NCI-H1436 (cell line): ENCODE measurements around the gene RIMBP2.

Source experiments
- DNase-seq: peaks from one replicate; lab custom pipeline; 2025; lab: John Stamatoyannopoulos, UW

The RIMBP2 gene

GRCh38 chr12:130423991-130424857 is 291.9 kb downstream of the RIMBP2 start:
- no peak for DNase-seq

- no peak for DNase-seq
These were observed 293.0 kb downstream of the RIMBP2 start for GRCh38 chr12:130423136-130423535.

DNA sequence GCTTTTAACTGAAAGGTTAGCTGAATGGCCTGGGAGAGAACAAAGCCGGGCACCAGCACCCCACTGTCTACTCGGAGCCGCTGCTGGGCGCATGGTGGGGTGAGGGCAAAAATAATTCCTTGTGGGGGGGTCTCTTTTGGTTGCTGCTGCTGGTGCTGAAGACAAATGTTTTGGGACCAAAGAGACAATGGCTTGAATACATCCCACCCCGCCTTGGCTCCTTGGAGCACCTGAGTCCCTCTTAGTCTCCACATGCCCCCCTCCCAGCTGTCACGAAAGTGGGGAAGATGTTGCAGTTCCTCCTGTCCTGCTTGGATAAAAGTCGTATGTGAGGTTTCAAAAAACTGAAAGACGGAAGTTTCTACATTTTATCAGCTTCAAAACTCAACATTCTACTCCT is 293.4 kb downstream of the RIMBP2 start:
- DNase-seq = no peak

DNA sequence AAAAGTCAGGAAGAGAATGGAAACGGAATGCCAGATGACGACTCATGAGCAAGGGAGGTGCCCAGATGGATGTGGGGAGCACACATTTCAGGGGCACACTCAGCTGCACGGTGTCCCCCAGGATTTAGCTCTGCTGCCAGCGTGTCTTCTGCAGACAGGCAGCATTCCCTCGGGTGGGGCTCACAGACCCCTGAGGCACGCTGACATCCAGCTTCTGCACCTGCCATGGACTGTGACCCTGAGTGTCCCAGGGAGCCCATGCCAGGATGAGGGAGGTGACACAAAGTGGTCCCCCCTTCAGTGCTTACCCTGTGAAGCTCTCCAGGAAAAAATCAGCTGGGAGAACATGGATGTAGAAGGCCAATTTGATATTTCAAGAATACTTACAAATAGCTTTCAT is 294.2 kb downstream of the RIMBP2 start:
- DNase-seq = no peak

- no peak for DNase-seq
These were observed 296.0 kb downstream of the RIMBP2 start for GRCh38 chr12:130420071-130420470.

DNA sequence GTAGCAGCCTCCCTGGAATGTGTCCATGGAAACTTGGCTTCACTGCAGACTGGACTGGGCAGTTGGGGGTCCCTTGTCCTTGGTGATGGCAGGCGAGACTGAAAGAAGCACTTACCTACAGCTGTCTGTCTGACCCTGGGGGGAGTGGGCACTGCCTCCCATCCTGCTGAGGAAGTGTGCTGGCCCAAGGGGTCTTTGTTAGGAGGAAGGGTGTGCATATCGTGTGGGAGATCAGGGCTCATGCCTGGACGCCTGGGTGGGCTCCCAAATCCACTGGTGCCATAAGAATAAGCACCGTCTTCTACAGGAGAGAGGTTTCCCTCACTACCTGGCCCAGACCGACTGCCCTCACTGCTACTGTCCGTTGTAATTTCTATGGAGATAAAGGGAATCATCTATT is 297.0 kb downstream of the RIMBP2 start:
- DNase-seq = no peak

GRCh38 chr12:130418251-130418650 is 297.8 kb downstream of the RIMBP2 start:
- no peak for DNase-seq

GRCh38 chr12:130414381-130414780 is 301.7 kb downstream of the RIMBP2 start:
- DNase-seq = no peak

DNA sequence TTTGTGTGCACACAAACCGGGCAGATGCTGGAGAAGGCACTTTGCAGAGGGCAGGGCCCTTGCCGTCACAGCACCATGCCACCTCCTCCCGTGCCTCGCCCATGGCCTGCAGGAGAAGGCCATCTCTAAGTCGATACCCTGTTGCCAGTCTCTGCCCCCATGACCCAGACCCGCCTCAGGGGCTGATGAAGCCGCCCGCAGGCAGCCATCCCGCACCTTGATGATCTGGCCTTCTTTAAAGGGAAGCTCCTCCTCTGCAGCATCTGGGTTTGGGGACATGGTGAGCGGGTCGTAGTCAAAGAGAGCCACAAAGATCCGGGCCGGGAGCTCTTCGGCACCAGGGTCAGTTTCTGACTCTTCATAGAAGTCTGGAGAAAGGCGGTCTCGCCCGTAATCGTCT is 302.2 kb downstream of the RIMBP2 start:
- no peak for DNase-seq

GRCh38 chr12:130412384-130412783 is 303.7 kb downstream of the RIMBP2 start:
- DNase-seq = no peak

DNA sequence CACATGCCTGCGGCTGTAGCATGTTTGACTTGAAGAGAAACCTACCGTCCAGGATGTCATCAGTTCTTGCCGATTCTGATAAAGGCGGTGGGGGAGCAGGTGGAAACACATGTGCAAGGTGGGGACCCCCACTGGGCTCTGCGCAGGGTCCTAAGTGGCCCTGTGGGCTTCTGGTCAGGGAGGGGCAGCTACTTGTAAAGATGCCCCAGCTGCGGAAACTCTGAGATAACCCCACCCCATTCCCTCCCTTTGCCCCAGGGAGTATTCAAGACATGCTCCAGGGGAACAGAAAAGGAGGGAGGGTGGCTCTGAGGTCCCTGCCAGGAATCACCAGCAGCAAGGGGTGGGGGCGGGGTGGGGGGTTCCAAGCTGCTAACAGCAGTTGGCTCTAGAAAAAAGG is 310.8 kb downstream of the RIMBP2 start:
- DNase-seq = no peak

DNA sequence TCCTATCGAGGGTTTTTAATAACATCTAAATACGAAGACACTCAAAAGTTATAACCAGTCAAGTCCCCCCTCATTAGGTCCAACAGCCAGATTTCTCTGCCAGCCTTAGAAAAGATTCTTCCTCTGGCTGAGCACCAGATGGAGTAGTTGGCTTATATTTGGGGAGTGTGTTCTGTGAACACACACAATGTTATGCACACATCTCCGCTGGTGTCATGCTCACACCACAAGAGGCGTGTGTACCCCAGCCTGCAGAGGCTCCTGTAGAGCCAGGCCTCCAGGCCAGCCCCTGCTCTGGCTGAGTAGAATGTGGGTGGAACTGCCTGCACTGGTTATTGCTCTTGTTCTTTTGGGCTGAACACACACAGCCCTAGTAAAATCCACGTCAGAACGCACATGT is 314.4 kb downstream of the RIMBP2 start:
- DNase-seq = peak; percentile 0

DNA sequence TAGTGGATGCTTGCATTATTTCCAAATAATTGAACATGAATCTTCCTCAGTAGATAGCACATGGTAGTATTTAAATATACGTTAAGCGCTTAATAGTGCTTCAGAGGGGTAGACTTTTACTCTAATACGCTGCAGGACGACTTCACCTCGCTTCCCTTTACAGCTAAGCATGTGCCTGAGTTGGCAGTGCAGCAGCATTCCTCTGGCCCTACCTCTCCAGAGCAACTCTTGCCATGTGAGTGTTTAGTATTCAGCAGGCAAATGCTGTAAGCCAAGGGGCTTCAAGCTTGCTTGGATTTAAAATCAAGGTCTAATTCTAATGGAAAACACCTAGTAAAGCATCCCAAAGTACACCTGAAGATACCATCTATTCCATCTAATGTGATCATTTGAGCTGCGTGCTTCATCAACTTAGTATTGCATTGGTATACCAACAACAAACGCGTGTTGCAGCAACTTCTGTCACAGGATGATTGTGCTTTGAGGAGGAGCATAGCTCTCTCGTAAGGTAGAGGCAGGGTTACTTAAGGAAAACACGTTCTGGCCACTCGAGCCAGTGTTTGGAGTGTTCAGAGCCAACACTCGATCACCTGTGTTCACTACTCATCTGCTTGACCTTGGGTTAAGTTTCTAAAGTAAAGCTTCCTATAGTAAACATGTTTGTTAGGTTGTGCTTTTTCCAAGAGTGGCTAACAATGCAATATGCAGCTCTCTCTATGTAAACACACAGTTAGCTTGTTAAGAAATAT is 317.8 kb downstream of the RIMBP2 start:
- DNase-seq = no peak

DNA sequence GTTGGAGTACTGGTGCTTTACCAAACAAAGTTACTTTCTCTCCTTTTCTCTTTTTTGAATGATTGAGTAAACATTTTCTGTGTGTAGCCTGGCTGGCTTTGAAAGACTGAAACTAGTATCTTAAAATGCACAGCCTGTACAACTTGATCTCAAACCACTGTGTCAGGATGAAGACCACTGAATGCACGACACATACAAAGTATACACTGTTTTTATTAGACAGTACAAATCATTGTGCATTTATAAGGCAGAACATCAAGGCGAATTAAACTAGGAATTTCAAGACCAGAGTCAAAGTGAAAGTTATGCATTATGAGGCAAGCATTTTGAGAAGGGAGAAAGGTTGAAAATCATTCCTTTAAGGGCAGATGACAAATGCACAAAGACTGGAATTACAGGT is 319.4 kb downstream of the RIMBP2 start:
- DNase-seq = no peak

- no peak for DNase-seq
These were observed 321.2 kb downstream of the RIMBP2 start for GRCh38 chr12:130394906-130395305.

DNA sequence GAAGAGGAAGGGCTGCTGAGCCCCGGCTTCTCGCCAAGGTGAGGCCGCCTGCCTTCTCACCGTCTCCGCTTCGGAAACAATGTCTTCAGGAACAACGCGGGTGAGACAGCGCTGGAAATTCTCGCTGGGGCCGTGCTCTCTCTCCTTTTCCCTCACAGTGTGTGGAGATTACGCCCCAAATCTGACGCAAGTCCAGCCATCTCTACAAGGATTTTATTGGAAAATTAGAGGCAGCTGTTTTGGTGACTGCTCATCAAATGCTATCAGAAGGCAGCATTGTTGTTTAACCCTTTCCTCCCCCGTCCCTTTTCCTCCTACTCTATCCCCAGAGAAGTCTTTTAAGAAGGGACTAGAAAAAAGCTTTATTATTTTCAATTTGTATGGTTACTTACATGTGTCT is 324.9 kb downstream of the RIMBP2 start:
- no peak for DNase-seq

- no peak for DNase-seq
These were observed 330.9 kb downstream of the RIMBP2 start for GRCh38 chr12:130385193-130385592.

- no peak for DNase-seq
These were observed 331.9 kb downstream of the RIMBP2 start for GRCh38 chr12:130384234-130384633.

DNA sequence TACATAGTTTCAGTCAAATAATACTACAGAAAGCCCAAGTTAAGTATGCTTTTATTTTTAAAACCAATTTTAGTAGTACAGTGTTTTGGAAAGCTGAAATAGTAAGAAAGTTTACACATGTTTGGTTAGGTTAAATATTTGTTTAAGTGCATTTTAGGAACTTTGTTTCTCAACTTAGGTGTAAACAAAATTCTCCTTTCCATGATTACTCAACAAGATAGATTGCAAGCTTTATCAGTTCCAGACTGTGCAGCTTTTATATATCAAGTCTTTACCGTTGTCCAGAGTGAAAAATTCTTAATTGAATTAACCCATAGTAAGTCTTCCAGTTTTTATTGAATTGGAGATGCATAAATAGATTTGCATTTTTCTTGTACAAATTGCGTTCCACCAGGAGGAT is 333.3 kb downstream of the RIMBP2 start:
- DNase-seq = no peak

GRCh38 chr12:130375296-130376287 is 340.5 kb downstream of the RIMBP2 start:
- DNase-seq = no peak

DNA sequence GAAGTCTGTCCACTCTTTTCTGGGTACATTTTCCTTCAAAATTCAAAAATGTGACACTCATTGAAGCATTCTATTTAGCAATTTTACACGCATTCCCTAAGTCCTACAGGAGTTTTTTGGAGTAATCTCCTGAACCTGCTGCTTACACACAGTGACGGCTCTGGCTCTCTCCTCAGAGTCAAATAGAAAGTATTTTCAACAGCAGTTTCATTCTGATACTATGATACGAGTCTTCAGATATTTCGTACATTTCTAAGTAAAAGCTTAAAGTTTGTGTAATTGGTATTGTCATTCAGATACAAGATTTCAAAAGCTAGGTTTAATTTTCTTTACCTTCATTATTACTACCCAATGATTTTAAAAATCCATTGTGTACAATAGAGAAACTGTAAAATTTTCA is 342.0 kb downstream of the RIMBP2 start:
- no peak for DNase-seq

GRCh38 chr12:130372936-130373335 is 343.2 kb downstream of the RIMBP2 start:
- DNase-seq = no peak
